HG02970 (cell line): ENCODE data around the gene BAIAP2L1.
"Not testable (repeated sequence)": the region's sequence is repeated elsewhere in the genome, so short reads cannot be mapped to it uniquely, and the experiment has no call there.

Experiments used
- ATAC-seq: cut with Tn5 transposase; IDR thresholded peaks from one replicate; pipeline ENCODE4 v1.9.1; 2021; ENCODE audit warnings: mild to moderate bottlenecking, moderate library complexity, moderate number of reproducible peaks; ENCODE audit not compliant: unreplicated experiment, low FRiP score

BAIAP2L1 gene

GRCh38 chr7:98329100-98329790, 71.6 kb downstream of the BAIAP2L1 start:
- no peak for ATAC-seq

GRCh38 chr7:98324782-98325181, 76.1 kb downstream of the BAIAP2L1 start:
- ATAC-seq = no peak

DNA sequence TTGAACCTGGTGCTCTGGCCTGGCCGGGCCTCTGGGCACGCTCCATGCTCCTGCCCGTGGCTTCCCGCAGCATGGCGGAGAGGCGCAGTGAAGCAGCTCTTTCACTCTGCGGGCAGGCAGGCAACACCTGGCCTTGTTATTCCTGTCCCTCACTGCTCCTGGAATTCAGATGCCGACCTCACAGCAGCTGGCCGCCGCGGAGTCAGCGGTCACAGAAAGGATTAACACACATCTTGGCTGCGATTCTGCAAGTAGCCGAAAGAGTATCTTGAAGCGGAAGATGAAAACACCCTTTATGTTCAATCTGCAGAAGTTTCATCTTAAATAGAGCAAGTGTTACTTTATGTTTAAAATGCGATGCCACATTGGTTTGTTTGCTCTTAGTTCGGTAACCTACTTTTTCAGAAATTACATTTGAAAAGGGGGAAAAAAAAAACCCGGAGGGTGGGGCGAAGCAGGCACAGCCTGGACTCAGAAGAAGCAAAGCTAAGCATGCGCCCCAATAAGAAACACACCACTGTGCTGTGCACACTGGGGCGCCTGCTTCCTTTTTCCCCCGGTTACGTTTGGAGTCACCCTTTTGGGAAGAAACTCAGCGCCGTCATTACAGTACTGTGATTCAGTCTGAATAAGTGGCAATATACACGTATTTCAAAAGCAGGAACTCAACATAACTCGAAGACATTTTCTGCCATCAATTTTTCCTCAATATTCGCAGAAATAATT, 77.1 kb downstream of the BAIAP2L1 start:
- no peak for ATAC-seq

- ATAC-seq = no peak
These were observed 78.3 kb downstream of the BAIAP2L1 start for GRCh38 chr7:98322331-98323270.

DNA sequence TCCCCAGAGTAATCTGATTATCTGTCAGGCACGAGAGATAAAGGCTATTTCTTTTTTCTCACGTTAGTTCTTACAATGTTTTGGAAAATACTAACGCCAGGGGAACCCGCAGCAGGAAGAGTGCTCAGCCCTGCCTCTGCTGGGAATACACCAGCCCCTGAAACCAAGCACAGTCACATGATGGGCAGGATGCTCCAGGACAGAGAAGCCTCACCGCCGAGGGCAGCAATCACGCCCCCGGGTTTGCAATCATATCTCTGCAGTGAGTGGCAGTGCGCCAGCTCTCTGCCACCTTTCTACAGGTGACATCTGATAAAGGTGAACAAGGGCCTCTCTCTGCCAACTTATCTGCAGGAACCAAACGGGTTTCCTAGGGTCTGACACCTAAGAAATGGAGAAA, 79.6 kb downstream of the BAIAP2L1 start:
- ATAC-seq = no peak

- no peak for ATAC-seq
These were observed 81.7 kb downstream of the BAIAP2L1 start for GRCh38 chr7:98319176-98319575.

GRCh38 chr7:98317366-98318040, 83.4 kb downstream of the BAIAP2L1 start:
- no peak for ATAC-seq

DNA sequence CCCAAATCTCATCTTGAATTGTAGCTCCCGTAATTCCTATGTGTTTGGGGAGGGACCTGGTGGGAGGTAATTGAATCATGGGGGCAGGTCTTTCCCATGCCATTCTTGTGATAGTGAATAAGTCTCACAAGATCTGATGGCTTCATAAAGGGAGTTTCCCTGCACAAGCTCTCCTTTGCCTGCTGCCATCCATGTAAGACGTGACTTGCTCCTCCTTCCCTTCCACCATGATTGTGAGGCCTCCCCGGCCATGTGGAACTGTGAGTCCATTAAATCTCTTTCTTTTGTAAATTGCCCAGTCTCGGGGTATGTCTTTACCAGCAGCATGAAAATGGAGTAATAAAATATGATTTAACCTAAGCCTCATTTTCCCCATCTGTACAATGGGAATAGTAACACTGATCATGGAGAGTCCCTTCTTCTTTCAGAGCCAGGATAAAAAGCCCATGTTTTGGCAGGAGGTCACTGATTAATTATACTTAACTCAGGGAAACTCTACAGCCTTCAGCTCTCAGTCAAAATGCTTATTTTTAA, 84.8 kb downstream of the BAIAP2L1 start:
- not testable (repeated sequence) for ATAC-seq

GRCh38 chr7:98315318-98315993, 85.4 kb downstream of the BAIAP2L1 start:
- no peak for ATAC-seq

- ATAC-seq = no peak
These were observed 86.4 kb downstream of the BAIAP2L1 start for GRCh38 chr7:98314469-98314868.

DNA sequence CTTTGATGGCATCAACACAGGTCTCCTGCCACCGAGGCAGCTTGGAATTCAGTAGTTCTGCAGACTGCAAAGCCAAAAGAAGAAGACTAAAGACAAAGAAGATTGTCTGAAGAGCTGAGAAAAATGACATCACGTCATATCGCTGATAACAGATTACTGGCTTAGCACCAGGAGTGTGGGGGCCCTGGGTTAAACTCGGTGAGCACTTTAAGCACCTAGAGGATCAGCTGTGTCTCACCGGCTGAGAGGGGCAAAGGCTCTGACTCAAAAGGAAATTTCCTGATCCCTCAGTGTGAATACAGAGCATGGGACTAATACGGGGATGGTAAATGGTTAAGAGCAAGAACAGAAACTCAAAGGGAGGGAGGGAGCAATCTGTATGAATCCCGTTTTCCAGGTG, 88.7 kb downstream of the BAIAP2L1 start:
- no peak for ATAC-seq

DNA sequence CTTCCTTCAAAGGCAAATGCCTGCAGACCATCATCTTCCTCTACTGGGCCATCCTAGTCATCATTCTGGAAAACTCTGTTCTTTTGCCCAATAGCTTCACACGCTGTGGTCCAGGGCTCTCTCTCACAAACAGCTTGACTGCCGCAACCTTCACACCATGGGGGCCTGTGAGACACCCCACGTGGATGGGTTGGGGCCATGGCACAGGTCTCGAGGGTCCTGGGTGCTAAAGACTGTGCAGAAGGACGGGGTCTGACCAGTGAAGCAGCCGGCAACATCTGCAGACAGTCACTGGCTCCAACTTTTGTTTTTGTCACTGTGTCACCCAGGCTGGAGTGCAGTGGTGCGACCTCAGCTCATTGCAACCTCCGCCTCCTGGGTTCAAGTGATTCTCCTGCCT, 91.3 kb downstream of the BAIAP2L1 start:
- ATAC-seq = no peak

DNA sequence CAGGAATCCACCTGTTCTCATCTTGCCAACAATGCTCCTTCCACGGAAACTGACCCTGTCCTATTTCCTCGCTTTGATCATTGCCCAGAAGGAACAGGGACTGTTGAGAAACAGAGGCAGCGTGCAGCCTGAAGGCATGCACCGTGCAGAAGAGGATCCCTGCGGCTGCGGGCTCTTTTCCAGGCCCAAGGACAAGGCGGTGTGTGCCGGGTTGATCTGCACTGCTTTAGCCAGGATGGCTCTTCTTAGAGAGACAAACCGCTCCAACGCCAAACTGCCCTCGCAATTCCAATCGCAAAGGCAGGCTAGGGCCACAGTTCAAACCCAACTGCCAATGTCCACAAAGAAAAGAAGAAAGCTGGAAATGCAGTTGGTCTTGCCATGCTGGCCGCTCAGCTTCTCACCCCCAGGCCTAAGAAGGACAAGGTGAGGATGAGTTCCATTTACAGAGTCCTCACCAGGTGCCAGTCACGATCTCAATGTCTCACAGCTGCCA, 92.9 kb downstream of the BAIAP2L1 start:
- ATAC-seq = no peak

GRCh38 chr7:98305951-98306535, 94.8 kb downstream of the BAIAP2L1 start:
- no peak for ATAC-seq

GRCh38 chr7:98303906-98304305, 97.0 kb downstream of the BAIAP2L1 start:
- no peak for ATAC-seq

GRCh38 chr7:98303176-98303865, 97.6 kb downstream of the BAIAP2L1 start:
- no peak for ATAC-seq

- ATAC-seq = no peak
These were observed 99.0 kb downstream of the BAIAP2L1 start for GRCh38 chr7:98301693-98302470.
